ENCODE results near the gene UBE3C. TPM values are rescaled to one million over a fixed set of nuclear protein-coding genes. Genes with fewer than 3 reads are reported as not detected.
A peak's percentile ranks its signal among the peaks of the same experiment; 100 is the strongest.

The UBE3C gene
- total and polyA plus RNA-seq, 9 of the 15 experiments (the other 6 are each of a cell fraction or from before 2014, with no cell fraction given) = 9.6 to 91.7 (median 75.4) TPM

GRCh38 chr7:157268540-157268939 is 129.8 kb downstream of the UBE3C start:
- H3K4me3 ChIP-seq = no peak overlapping the region
- no peak overlapping the region for H3K4me2 ChIP-seq (ENCODE audit: insufficient read depth, low read length)
- H3K79me2 ChIP-seq (ENCODE audit: control insufficient read depth, insufficient read depth, low read length) = no peaks in the 10 kb centered on the region
- in situ Hi-C loops (cut with MboI) (no loop called here), intact Hi-C loops (cut with micrococcal nuclease) (no loop called here)
- BruUV-seq (replicated peaks) = TSS peak; percentile 15
- WGBS (ENCODE audit: insufficient coverage, low coverage, missing lambda C conversion rate) = 91% methylated on average over 13 of the region's 13 CpGs
- CTCF ChIA-PET (ENCODE audit: low intra/inter-chr PET ratio) = no interaction called here
- H3K27ac ChIP-seq (ENCODE audit: extremely low read depth, low read depth, low read length) = no peak overlapping the region
- no peak for TF ChIP-seq BCL6 (CRISPR knock-in tag; IDR thresholded peaks at IDR 0.05)
- TF ChIP-seq MED1 (CRISPR knock-in tag; IDR thresholded peaks at IDR 0.05; ENCODE audit: borderline replicate concordance) = no peak
- no peak for TF ChIP-seq ZNF511 (CRISPR knock-in tag; IDR thresholded peaks at IDR 0.05)
- no peak for TF ChIP-seq NCOA4 (IDR thresholded peaks at IDR 0.05; ENCODE audit: partially characterized antibody)
- TF ChIP-seq TARDBP (IDR thresholded peaks at IDR 0.05) = no peak
- no peak for TF ChIP-seq ZFP30 (CRISPR knock-in tag; IDR thresholded peaks at IDR 0.05; ENCODE audit: borderline replicate concordance)
- TF ChIP-seq CHD4 (IDR thresholded peaks at IDR 0.05; ENCODE audit: insufficient read depth, insufficient replicate concordance, low read depth, low read length, poor library complexity, severe bottlenecking) = no peak
- TF ChIP-seq TGIF2 (CRISPR knock-in tag; IDR thresholded peaks at IDR 0.05) = no peak
- no peak for TF ChIP-seq SAP30 (IDR thresholded peaks at IDR 0.05; ENCODE audit: borderline replicate concordance, insufficient read depth, low read depth, low read length, poor library complexity, severe bottlenecking)
- no peak for TF ChIP-seq RBM25 (IDR thresholded peaks at IDR 0.05; ENCODE audit: low read depth, low read length, severe bottlenecking)
- TF ChIP-seq ZNF217 (CRISPR knock-in tag; IDR thresholded peaks at IDR 0.05) = no peak
- no peak for TF ChIP-seq UBTF (IDR thresholded peaks at IDR 0.05; ENCODE audit: borderline replicate concordance in 1 of 2, low read depth in 2 of 2, low read length in 2 of 2)
- no peak for TF ChIP-seq STAG1 (CRISPR knock-in tag; IDR thresholded peaks at IDR 0.05; ENCODE audit: borderline replicate concordance)
- no peak for TF ChIP-seq ZEB2 (IDR thresholded peaks at IDR 0.05)
- TF ChIP-seq ESRRB (CRISPR knock-in tag; IDR thresholded peaks at IDR 0.05; ENCODE audit: borderline replicate concordance) = no peak
- no peak for TF ChIP-seq EWSR1 (IDR thresholded peaks at IDR 0.05; ENCODE audit: borderline replicate concordance, low read depth, partially characterized antibody)
- no peak for TF ChIP-seq POLR3G (IDR thresholded peaks at IDR 0.05; ENCODE audit: extremely low read depth, insufficient read length, insufficient replicate concordance)
- TF ChIP-seq MAFG (tag; conservative IDR thresholded peaks at IDR 0.05) = no peak
- no peak for TF ChIP-seq ZNF695 (CRISPR knock-in tag; IDR thresholded peaks at IDR 0.05)
- no peak for TF ChIP-seq HDGF (IDR thresholded peaks at IDR 0.05)
- POLR2A ChIA-PET = no interaction called here
- ATAC-seq (no peak), DNase-seq (ENCODE audit: extremely low read depth in 1 of 4, low spot score in 3 of 4) (no peak), FAIRE-seq (no peak)
- no peaks in the 10 kb centered on the region; the same call in 1 of the 2 replicates for H4K20me1 ChIP-seq (replicated peaks; ENCODE audit: control insufficient read depth, insufficient read depth, low read length)
- H3K36me3 ChIP-seq (ENCODE audit: control insufficient read depth, insufficient read depth, low read length) = peaks cover 83% of the 10 kb centered on the region
- H3K4me1 ChIP-seq (replicated peaks in 1 of 2; ENCODE audit: control insufficient read depth in 2 of 2, insufficient read depth in 2 of 2, low read length in 2 of 2) = peaks cover 4 to 14% of the 10 kb centered on the region in 2 experiments; a peak in 4 of 5 replicates
- H3K9me3 ChIP-seq (replicated peaks; ENCODE audit: control insufficient read depth, insufficient read depth, low read depth, low read length) = no peaks in the 10 kb centered on the region
- no peak overlapping the region for H2AFZ ChIP-seq (ENCODE audit: low read depth, low read length)
- no peaks in the 10 kb centered on the region for H3K9me1 ChIP-seq (ENCODE audit: control insufficient read depth, insufficient read depth, low read length)
- no peak overlapping the region for H3K9ac ChIP-seq (ENCODE audit: insufficient read depth in 1 of 2, low read depth in 2 of 2, low read length in 2 of 2)
- H3K27me3 ChIP-seq (ENCODE audit: control insufficient read depth in 2 of 2, insufficient read depth in 2 of 2, low read length in 2 of 2) = no peaks in the 10 kb centered on the region

Measured in K562 (cell line).